HG03039 (cell line): ENCODE results near the gene ARPC1B.

Source experiments
- ATAC-seq: cut with Tn5 transposase; IDR thresholded peaks from one replicate; pipeline ENCODE4 v1.9.1; 2021; ENCODE audit warnings: mild to moderate bottlenecking, moderate library complexity; ENCODE audit not compliant: unreplicated experiment

The ARPC1B gene

GRCh38 chr7:99440195-99440594 is 65.7 kb downstream of the ARPC1B start:
- ATAC-seq, result no peak
